H1 (cell line): ENCODE results near the gene CCNH. TPM values are rescaled to one million over a fixed set of nuclear protein-coding genes. Genes with fewer than 3 reads are reported as not detected.

ENCODE experiments used
- CTCF ChIA-PET: fragments of 300-600 bp; sonication (Branson Sonifier 250); formaldehyde crosslinking; loops from one replicate; lab custom pipeline; 2021; ENCODE audit not compliant: partially characterized antibody; lab: Charles Lee
- POLR2A ChIA-PET: fragments of 300-600 bp; sonication (Branson Sonifier 250); formaldehyde crosslinking; loops from one replicate; lab custom pipeline; 2021; ENCODE audit warnings: inconsistent platforms; ENCODE audit not compliant: partially characterized antibody; lab: Charles Lee
- DNase-seq, 2 experiments: peaks; one replicate each; pipeline versions ENCODE4 v3.0.0 to v3.0.0-alpha.2; 2010 to 2022; ENCODE audit warnings: low spot score in 2 of 2, low read depth in 1 of 2, mixed read lengths in 1 of 2
- FAIRE-seq: peaks from 2 replicates; lab custom pipeline; 2011; peaks lifted over from hg19 to GRCh38; lab: Jason Lieb, UNC
- H2AFZ ChIP-seq: 2 replicates; pipeline ENCODE4 v1.8.1; 2012; ENCODE audit warnings: low read length, inconsistent platforms
- H2AK5ac ChIP-seq: 2 replicates; pipeline ENCODE4 v1.6.1; 2013; ENCODE audit warnings: low read depth, low read length
- H2BK120ac ChIP-seq: replicated peaks from 2 replicates; pipeline ENCODE3; 2013; ENCODE audit warnings: low read depth, low read length, inconsistent platforms
- H2BK12ac ChIP-seq: 2 replicates; pipeline ENCODE4 v1.6.1; 2013; ENCODE audit warnings: low read depth, low read length
- H2BK15ac ChIP-seq: 2 replicates; pipeline ENCODE4 v1.6.1; 2013; ENCODE audit warnings: low read length
- H2BK20ac ChIP-seq: 2 replicates; pipeline ENCODE4 v1.6.1; 2013; ENCODE audit warnings: low read length
- H2BK5ac ChIP-seq: 2 replicates; pipeline ENCODE4 v1.6.1; 2013; ENCODE audit warnings: low read depth, low read length
- H3K14ac ChIP-seq: 2 replicates; pipeline ENCODE4 v1.6.1; 2013; ENCODE audit warnings: inconsistent platforms; ENCODE audit not compliant: insufficient read length
- H3K18ac ChIP-seq: 2 replicates; pipeline ENCODE4 v1.6.1; 2013; ENCODE audit warnings: low read length; ENCODE audit errors: extremely low read depth
- H3K23ac ChIP-seq: 2 replicates; pipeline ENCODE4 v1.6.1; 2013; ENCODE audit warnings: inconsistent platforms; ENCODE audit not compliant: insufficient read length
- H3K23me2 ChIP-seq: 2 replicates; pipeline ENCODE4 v1.6.1; 2013; ENCODE audit warnings: low read depth, low read length
- H3K27ac ChIP-seq: 2 replicates; pipeline ENCODE4 v1.6.1; 2011; ENCODE audit warnings: low read depth, low read length, inconsistent platforms
- H3K27me3 ChIP-seq, 4 experiments: replicated peaks in 1 of 4; 1 replicate in 1 of 4; 2 replicates in 3 of 4; pipeline versions ENCODE4 v1.6.1 to v1.8.1; 2011 to 2013; ENCODE audit warnings: low read length in 3 of 4, mild to moderate bottlenecking in 3 of 4, inconsistent platforms in 2 of 4, mixed read lengths in 2 of 4, moderate library complexity in 1 of 4; ENCODE audit not compliant: control insufficient read depth in 3 of 4, insufficient read depth in 3 of 4; ENCODE audit errors: extremely low read depth in 1 of 4
- H3K36me3 ChIP-seq, 4 experiments: 2 replicates each; pipeline versions ENCODE4 v1.6.1 to v1.8.1; 2011 to 2013; ENCODE audit warnings: mild to moderate bottlenecking in 4 of 4, low read length in 3 of 4, moderate library complexity in 2 of 4, control low read depth in 1 of 4, inconsistent platforms in 1 of 4; ENCODE audit not compliant: insufficient read depth in 4 of 4, control insufficient read depth in 2 of 4
- H3K4ac ChIP-seq: replicated peaks from 2 replicates; pipeline ENCODE3; 2013; ENCODE audit warnings: low read length, low read depth, mixed read lengths, inconsistent platforms; ENCODE audit not compliant: insufficient read length
- H3K4me1 ChIP-seq, 4 experiments: replicated peaks in 1 of 4; 1 replicate in 1 of 4; 2 replicates in 3 of 4; pipeline versions ENCODE4 v1.6.1 to v1.8.1; 2011 to 2013; ENCODE audit warnings: low read length in 3 of 4, inconsistent platforms in 2 of 4, mixed read lengths in 1 of 4; ENCODE audit not compliant: insufficient read depth in 4 of 4, control insufficient read depth in 3 of 4
- H3K4me2 ChIP-seq, 2 experiments: 2 replicates each; pipeline versions ENCODE4 v1.6.1 to v1.8.1; 2011 to 2013; ENCODE audit warnings: low read depth in 2 of 2, low read length in 2 of 2, control low read depth in 1 of 2, inconsistent platforms in 1 of 2, mild to moderate bottlenecking in 1 of 2; ENCODE audit not compliant: insufficient read depth in 1 of 2
- H3K4me3 ChIP-seq, 4 experiments: fragments of 200-600, 300-600 bp in 1 of 4; sonication (generic), shearing (Covaris generic), sonication (Bioruptor Twin) in 1 of 4; 2 replicates each; pipeline versions ENCODE4 v1.5.1 to v1.8.1; 2011 to 2016; ENCODE audit warnings: low read length in 4 of 4, low read depth in 3 of 4, control low read depth in 2 of 4, inconsistent platforms in 2 of 4, mild to moderate bottlenecking in 2 of 4, mixed read lengths in 1 of 4, moderate library complexity in 1 of 4; ENCODE audit not compliant: insufficient read depth in 2 of 4; ENCODE audit errors: extremely low read depth in 1 of 4
- H3K56ac ChIP-seq: replicated peaks from 2 replicates; pipeline ENCODE3; 2013; ENCODE audit warnings: low read depth, mild to moderate bottlenecking, mixed read lengths, low read length, inconsistent platforms; ENCODE audit not compliant: insufficient read length
- H3K79me1 ChIP-seq: 2 replicates; pipeline ENCODE4 v1.6.1; 2013; ENCODE audit warnings: low read depth, low read length, control low read depth
- H3K79me2 ChIP-seq, 2 experiments: 2 replicates each; pipeline versions ENCODE4 v1.6.1 to v1.8.1; 2012 to 2013; ENCODE audit warnings: low read length in 2 of 2, mild to moderate bottlenecking in 2 of 2, inconsistent platforms in 1 of 2; ENCODE audit not compliant: insufficient read depth in 2 of 2, control insufficient read depth in 1 of 2
- H3K9ac ChIP-seq, 4 experiments: replicated peaks in 1 of 4; 1 replicate in 1 of 4; 2 replicates in 3 of 4; pipeline versions ENCODE4 v1.6.1 to v1.8.1; 2011 to 2013; ENCODE audit warnings: low read depth in 3 of 4, low read length in 3 of 4, control low read depth in 2 of 4, mild to moderate bottlenecking in 2 of 4, moderate library complexity in 2 of 4, inconsistent platforms in 1 of 4; ENCODE audit errors: extremely low read depth in 1 of 4
- H3K9me3 ChIP-seq, 2 experiments: 2 replicates each; pipeline versions ENCODE4 v1.6.1 to v1.8.1; 2012 to 2013; ENCODE audit warnings: mild to moderate bottlenecking in 2 of 2, moderate library complexity in 2 of 2, control low read depth in 1 of 2, inconsistent platforms in 1 of 2, low read depth in 1 of 2, low read length in 1 of 2, mixed read lengths in 1 of 2; ENCODE audit not compliant: insufficient read depth in 2 of 2
- H4K20me1 ChIP-seq, 2 experiments: replicated peaks in 1 of 2; 2 replicates each; pipeline versions ENCODE3 to v1.8.1; 2011 to 2013; ENCODE audit warnings: inconsistent platforms in 2 of 2, low read length in 2 of 2, mild to moderate bottlenecking in 1 of 2; ENCODE audit not compliant: insufficient read depth in 2 of 2, control insufficient read depth in 1 of 2
- H4K5ac ChIP-seq: 2 replicates; pipeline ENCODE4 v1.6.1; 2013; ENCODE audit warnings: low read length, low read depth, mixed read lengths, inconsistent platforms; ENCODE audit not compliant: insufficient read length
- H4K8ac ChIP-seq: 2 replicates; pipeline ENCODE4 v1.8.0; 2013; ENCODE audit warnings: mild to moderate bottlenecking, moderate library complexity, low read length, inconsistent platforms; ENCODE audit not compliant: insufficient read depth; ENCODE audit errors: extremely low read depth
- H4K91ac ChIP-seq: replicated peaks from 2 replicates; pipeline ENCODE3; 2013; ENCODE audit warnings: low read length, mixed read lengths, inconsistent platforms; ENCODE audit not compliant: insufficient read length
- SIN3A ChIP-seq, 2 experiments: IDR thresholded peaks in 1 of 2; conservative IDR thresholded peaks in 1 of 2; 2 replicates each; pipeline ENCODE4 v1.6.1; 2011 to 2012; ENCODE audit warnings: low read length in 2 of 2, improper control_type of control experiment in 1 of 2, low read depth in 1 of 2, mild to moderate bottlenecking in 1 of 2
- WGBS, 2 experiments: shearing (Covaris generic) in 1 of 2; methylation state at CpG; one replicate each; pipeline versions ENCODE4 v1.1.6 to v1.1.7; 2013 to 2015; ENCODE audit warnings: low lambda C conversion rate in 2 of 2, mixed read lengths in 2 of 2, inconsistent platforms in 1 of 2, low coverage in 1 of 2, missing lambda C conversion rate in 1 of 2; ENCODE audit not compliant: insufficient replicate concordance in 2 of 2, insufficient coverage in 1 of 2, insufficient read length in 1 of 2; ENCODE audit errors: extremely low coverage in 1 of 2, missing lambda C conversion rate in 1 of 2; 5-methylcytosine and 5-hydroxymethylcytosine counted together
- polyA plus RNA-seq, 7 experiments: library from polyadenylated mRNA; depleted of rRNA in 3 of 7; stranded (reverse) in 5 of 7; unstranded in 2 of 7; fragments of >200 nt in 5 of 7; fragments of 200-250 nt in 2 of 7; gene quantifications; 1 replicate in 5 of 7; 2 replicates in 1 of 7; 4 replicates in 1 of 7; pipeline versions ENCODE4 v1.2.1 to v1.2.3, GENCODE V29; 2011 to 2013; ENCODE audit warnings: missing spikeins in 2 of 7, mixed read lengths in 2 of 7
- total RNA-seq: library from RNA; stranded (reverse); fragmentation: NEBNext Ultra II Directional; extraction: Animal tissue kit (Norgen Biotek cat#: 25700); gene quantifications from 2 replicates; pipeline ENCODE4 v1.2.1, GENCODE V29; 2021
- TF ChIP-seq, protein P1 (sequence below): IDR thresholded peaks from 2 replicates; pipeline ENCODE4 v1.6.1; 2011; ENCODE audit warnings: low read length, improper control_type of control experiment

CCNH gene
- total and polyA plus RNA-seq, 2 of the 8 experiments (the other 6 are each of a cell fraction or from before 2014, with no cell fraction given), result 38.2 to 41.8 TPM

DNA sequence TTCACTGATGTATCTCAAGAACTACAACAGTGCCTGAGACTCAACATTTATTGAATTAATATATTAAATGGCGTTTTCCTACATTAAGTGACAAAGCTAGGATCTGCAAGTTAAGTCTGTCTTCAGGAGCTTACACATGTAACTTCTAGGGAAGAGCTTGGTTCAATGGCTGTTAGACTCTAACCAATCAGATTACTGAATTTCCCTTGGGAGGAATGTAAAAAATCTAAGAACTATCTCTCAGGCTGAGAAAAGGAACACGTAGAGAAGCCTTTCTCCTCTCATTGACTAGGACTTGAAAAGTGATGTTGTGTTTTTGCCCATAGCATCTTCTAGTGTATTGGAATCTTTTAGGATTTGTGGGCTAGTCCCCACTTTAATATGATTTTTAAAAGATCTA is 53.6 kb downstream of the CCNH start:
- Histone ChIP-seq H2BK120ac (no peak overlapping the region), H3K14ac (no peak overlapping the region), H3K27me3 (no peaks in the 10 kb centered on the region), H3K23me2 (no peaks in the 10 kb centered on the region), H2AFZ (no peak overlapping the region), H4K20me1 (no peaks in the 10 kb centered on the region), H4K5ac (no peak overlapping the region), H3K4ac (no peak overlapping the region), H3K4me2 (no peak overlapping the region), H3K23ac (no peak overlapping the region), H3K79me1 (no peaks in the 10 kb centered on the region), H2BK12ac (no peak overlapping the region), H3K4me3 (no peak overlapping the region), H3K4me1 (no peaks in the 10 kb centered on the region), H2BK20ac (no peak overlapping the region), H4K8ac (no peak overlapping the region), H3K9ac (no peak overlapping the region), H2BK15ac (no peak overlapping the region), H2AK5ac (no peak overlapping the region), H3K56ac (no peak overlapping the region), H3K36me3 (peaks cover 0 to 9% (median 1%) of the 10 kb centered on the region in 4 experiments; a peak in 3 of 8 replicates), H3K27ac (no peak overlapping the region), H3K18ac (no peak overlapping the region), H3K79me2 (no peaks in the 10 kb centered on the region), H3K9me3 (no peaks in the 10 kb centered on the region), H2BK5ac (no peak overlapping the region), H4K91ac (no peak overlapping the region)
- WGBS, 2 experiments, result 86% methylated on average over 2 of the region's 2 CpGs; no CpG with 5 or more reads in 1 of the 2 experiments
- DNase-seq, result no peak
- CTCF ChIA-PET, result interaction anchor here (1.1 kb wide), 1 partner anchor 41 kb away, joined by 3 read pairs; no protein-coding TSS in a partner anchor
- FAIRE-seq, result no peak
- POLR2A ChIA-PET, result no interaction called here
- TF ChIP-seq SIN3A (conservative IDR thresholded peaks at IDR 0.05 in 1 of 2, IDR thresholded peaks at IDR 0.05 in 1 of 2; ENCODE audit: low read depth in 1 of 2, low read length in 2 of 2), result no peak
- TF ChIP-seq, protein P1, sequence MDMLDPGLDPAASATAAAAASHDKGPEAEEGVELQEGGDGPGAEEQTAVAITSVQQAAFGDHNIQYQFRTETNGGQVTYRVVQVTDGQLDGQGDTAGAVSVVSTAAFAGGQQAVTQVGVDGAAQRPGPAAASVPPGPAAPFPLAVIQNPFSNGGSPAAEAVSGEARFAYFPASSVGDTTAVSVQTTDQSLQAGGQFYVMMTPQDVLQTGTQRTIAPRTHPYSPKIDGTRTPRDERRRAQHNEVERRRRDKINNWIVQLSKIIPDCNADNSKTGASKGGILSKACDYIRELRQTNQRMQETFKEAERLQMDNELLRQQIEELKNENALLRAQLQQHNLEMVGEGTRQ, result no peak
